A172 (cell line): ENCODE data around the gene MMP15. TPM values are rescaled to one million over a fixed set of nuclear protein-coding genes. Genes with fewer than 3 reads are reported as not detected.
"Not testable (repeated sequence)": the region's sequence is repeated elsewhere in the genome, so short reads cannot be mapped to it uniquely, and the experiment has no call there.

ENCODE experiments used
- DNase-seq: peaks from one replicate; pipeline ENCODE4 v3.0.0-alpha.2; 2015; ENCODE audit warnings: low spot score
- total RNA-seq: library from RNA; depleted of rRNA; stranded (reverse); fragments of >200 nt; shearing (Covaris generic); gene quantifications from 2 replicates; pipeline ENCODE4 v1.2.3, GENCODE V29; 2014

The MMP15 gene
- total RNA-seq, 1 experiment from 2014 or later, result 6.4 TPM

DNA sequence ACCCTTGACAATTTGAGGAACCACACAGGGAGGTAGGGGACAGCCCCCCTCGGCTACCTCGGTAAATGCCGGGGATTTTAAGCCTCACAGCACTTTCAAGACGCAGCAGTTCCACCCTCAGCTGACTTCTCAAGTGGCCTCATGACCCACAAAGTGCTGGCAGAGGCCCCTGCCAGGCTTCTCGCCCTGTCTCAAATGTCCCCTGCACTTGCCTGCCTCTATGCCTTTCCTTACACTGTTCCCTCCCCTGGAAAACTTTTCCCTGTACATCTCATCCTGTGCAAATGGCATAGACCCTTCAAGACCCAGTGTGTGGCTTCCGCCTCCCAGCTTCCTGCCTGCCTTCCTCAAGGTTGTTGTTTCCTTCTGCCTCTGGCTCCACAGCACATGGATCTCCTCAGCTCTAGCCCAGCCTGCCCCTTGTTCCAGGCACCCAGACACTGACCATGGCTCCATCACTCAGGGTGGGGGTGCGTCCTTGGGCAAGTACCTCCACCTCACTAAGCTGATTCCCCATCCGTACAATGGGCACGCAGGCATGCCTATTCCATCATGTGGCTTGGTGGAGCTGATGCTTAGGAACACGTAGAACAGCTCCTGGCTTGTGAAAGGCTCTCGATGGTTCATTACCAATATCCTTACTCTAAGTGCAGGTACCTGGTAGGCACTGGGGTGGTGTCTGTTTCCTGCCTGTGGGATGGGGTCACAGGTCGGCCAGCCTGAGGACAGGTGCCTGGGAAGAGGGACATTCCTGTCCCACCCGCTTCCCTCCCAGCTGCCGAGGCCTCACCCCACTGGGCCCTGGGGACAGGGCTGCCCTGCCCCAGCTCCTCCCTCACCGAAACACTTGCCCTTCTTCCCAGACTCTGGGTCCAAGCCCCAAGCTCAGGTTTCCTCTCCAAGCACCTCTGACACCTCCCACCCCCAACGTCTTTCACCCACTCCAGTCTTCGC is 24.0 kb downstream of the MMP15 start:
- no peak for DNase-seq

DNA sequence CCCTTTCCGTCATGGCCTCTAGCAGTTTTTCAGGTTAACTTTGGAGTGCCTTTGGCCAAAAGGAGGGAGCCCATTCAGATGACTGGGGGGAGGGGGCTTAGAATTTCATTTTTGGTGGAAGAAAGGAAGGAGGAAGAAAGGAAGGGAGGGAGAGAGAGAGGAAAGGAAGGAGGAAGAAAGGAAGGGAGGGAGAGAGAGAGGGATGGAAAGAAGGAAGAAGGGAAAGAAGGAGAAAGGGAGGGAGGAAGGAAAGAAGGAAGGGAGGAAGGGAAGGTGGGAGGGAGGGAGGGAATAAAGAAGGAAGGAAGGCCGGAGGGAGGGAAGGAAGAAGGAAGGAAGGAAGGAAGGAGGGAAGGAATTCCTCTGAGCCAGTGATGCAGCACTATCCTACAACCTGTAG is 25.7 kb downstream of the MMP15 start:
- DNase-seq, result no peak

DNA sequence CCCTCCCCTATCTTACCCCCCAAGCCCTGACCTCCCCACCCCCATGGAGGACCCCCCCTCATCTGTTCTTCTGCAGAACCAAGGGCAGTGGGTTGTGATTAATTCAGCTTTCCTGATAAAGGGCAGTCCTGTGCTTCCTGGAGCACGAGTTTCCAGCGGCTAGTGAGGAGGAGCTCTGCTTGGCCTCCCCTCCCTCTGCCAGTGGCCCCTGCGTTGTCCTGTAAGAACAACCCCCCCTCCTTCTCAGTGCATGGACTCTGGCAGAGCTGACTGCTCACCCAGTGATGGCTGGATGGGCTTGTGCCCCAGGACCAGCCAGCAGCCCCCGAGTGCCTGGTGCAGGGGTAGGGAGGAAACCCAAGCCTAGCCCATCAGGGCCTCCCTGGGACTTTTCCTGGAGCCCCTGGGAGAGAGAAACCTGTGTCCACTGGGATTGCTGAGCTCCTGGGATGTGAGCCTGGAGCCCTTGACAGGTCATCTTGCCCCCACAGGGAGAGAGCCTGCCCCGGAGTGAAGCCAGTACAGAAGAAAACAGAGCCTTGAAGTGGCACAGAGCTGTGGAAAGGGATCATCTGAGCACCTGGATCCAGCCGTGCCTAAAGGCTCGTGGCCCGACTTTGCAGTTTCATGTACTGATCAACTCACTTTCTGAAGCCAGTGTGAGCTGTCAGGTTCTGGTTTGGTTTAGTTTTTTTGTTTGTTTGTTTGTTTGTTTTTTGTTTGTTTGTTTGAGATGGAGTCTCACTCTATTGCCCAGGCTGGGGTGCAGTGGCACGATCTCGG is 26.5 kb downstream of the MMP15 start:
- no peak for DNase-seq

DNA sequence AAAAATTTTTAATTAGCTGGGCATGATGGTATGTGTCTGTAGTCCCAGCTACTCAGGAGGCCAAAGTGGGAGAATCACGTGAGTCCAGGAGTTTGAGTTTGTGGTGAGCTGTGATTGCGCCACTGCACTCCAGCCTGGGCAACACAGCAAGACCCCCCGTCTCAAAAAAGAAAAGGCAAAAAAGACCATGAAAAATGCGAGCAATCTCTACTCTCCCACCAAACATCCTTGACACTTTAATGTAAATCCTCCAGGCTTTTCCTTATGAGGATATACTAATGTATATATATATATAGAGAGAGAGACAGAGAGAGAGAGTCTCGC is 28.1 kb downstream of the MMP15 start:
- no peak for DNase-seq

DNA sequence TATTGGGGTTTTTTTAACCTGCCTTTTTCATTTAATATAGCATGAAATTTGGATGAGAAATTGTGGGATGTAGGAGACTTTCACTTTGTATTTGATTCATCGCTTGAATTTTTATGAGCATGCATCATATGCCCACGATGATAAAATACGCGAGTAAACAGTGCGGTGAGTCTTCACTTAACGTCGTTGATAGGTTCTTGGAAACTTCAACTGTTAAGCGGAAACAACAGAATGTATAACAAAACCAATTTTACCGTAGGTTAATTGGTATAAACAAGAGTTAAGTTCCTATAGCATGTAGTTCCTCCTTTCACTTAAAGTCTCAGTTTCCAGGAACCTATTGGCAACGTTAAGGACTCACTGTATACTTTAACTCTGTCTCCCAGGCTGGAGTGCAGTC is 28.7 kb downstream of the MMP15 start:
- DNase-seq, result no peak

DNA sequence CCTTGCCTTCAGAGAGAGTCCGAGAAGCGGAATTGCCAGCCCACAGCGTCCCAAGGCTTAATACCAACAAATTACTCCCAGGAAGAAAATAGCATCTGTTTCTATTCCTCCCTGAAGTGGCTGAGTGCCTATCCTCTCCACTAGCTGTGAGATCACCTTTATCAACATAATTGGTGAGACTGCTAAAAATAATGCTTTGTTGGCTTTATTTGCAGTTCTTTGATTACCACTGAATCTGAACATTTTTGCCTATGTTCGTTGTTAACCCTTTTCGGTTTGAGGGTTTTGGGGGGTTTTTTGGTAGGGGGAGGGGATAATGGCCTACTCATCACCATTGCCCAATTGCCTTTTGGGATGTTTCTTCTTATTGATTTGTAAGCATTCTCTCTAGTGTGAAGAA is 31.0 kb downstream of the MMP15 start:
- no peak for DNase-seq

DNA sequence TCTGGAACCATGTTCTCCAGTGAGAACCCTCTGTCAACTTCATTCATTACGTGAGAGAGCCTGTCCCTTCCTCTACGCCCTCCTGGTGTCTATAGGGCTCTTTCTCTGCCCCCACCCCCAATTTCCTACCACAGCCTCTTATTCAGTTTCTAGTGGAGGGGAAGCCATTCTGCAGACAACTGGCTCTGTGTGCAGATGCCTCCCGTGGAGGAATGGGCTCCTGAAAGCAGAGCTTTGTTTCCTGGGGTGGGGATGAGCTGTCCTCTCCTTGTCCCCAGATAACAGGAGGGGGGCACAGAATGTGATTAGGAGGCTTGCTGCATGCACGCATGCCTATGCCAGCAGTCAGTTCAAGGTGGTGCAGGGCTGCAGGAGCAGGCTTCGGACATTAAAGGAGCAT is 31.6 kb downstream of the MMP15 start:
- DNase-seq, result no peak

DNA sequence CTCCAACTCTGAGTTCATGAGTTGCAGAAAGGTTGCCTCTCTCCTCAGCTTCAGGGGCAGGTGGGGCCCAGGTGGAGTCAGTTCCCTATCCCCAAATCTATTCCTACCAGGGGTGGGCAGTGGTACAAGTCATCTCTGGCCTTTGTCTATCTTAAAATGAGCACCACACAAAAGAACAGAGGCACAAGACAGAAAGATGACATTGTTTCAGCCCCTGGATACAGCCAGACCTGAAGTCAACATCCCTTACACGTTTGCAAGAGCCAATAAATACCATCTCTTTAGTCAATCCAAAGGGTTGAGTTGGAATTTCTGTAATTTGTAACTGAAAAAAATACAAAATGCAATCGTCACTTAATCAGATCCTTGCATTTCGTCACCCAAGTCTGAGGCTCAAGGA is 32.2 kb downstream of the MMP15 start:
- no peak for DNase-seq

DNA sequence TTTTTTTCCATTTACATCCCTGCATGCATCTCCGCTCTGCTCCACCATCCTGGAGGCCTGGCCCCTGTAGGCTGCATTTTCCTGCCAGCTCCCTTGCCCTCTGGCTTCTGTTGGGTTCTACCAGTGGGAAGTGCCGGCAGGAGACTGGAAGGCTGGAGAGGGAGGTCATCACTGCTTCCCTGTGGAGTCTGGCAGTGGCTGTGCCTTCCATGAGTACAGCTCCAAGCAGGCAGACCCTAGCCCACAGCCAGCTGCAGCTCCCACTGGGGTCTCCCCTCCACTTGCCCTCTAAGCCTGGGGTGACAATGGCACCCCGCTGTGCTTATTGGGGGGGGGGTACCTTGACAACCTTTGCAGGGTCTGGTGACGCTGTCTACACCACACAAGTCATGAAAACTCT is 37.3 kb downstream of the MMP15 start:
- DNase-seq, result no peak

DNA sequence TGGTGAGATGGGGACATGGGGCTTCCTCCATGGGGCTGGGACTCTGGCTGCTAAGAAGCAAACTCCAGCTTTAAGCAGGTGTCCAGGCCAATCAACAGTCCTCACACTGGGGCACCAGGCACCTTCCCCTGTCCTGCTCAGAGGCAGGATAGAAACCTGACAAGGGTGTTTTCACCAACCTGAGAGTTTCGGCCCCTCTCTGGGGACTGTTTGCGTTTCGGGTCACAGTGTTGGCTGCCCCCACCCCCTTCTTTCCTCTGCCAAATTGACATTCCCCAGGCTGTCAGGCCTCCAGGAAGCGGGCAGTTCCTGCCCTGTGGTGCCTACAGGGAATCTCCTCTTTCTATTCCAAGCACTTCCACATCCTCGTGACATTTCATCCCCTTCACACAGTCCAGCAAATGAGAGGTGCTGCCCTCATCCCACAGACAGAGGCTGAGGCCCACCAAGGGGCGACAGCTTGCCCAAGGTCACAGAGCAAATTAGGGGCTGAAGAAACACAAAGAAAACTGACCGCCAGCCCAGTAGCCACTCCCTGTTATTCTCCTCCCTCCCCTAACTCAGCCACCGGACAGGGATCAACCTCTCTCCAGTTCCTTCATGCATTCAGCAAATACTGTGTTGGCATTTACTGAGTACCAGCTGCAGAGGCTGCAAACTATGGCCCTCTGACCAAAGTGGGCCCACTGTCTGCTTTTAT is 38.0 kb downstream of the MMP15 start:
- DNase-seq, result no peak

DNA sequence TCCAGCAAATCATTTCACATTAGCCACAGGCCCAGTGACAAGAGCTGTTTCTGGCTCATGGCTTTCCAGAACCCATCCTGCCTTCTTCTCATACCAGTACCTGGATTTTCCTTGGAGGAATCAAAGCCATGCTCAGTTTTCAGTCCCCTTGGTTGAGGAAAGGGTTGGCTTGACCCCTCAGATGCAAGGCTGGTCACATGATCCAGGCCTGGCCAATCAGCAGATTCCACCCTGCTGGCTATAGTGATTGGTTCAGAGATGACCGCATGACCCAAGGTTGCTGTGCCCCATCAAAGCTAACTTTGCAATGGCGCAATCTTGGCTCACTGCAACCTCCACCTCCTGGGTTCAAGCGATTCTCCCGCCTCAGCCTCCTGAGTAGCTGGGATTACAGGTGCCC is 45.0 kb downstream of the MMP15 start:
- DNase-seq, result no peak

DNA sequence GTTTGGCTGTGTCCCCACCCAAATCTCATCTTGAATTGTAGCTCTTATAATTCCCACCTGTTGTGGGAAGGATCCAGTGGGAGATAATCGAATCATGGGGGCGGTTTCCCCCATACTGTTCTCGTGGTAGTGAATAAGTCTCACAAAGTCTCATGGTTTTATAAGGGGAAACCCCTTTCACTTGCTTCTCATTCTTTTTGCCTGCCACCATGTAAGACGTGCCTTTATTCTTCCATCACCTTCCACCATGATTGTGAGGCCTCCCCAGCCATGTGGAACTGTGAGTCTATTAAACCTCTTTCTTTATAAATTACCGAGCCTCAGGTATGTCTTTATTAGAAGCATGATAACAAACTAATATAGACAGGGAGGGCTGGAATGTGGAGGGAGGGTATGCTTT is 46.6 kb downstream of the MMP15 start:
- DNase-seq, result not testable (repeated sequence)

DNA sequence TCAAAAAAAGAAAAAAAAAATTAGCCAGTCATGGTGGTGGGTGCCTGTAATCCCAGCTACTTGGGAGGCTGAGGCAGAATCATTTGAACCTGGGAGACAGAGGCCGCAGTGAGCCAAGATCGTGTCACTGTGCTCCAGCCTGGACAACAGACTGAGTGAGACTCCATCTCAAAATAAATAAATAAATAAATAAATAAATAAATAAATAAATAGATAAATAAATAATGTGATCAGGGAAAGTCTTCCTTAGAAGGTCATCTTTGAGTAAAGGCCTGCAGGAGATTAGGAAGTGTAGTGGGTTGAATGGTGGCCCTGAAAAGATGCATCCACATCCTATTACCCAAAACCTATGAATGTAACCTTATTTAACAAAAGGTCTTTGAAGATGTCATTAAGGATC is 47.5 kb downstream of the MMP15 start:
- DNase-seq, result not testable (repeated sequence)

DNA sequence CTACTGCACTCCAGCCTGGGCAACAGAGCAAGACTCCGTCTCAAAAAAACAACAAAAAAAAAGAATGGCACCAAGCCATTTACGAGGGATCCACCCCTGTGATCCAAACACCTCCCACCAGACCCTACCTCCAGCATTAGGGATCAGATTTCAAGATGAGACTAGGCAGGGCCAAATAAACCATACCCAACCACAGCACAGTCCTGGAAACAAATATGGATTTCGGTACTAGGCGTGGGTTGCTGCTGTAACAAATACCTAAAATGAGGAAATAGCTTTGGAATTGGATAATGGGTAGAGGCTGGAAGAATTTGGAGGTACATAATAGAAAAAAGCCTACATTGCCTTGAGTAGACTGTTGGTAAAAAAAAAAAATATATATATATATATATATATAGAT is 49.1 kb downstream of the MMP15 start:
- no peak for DNase-seq

DNA sequence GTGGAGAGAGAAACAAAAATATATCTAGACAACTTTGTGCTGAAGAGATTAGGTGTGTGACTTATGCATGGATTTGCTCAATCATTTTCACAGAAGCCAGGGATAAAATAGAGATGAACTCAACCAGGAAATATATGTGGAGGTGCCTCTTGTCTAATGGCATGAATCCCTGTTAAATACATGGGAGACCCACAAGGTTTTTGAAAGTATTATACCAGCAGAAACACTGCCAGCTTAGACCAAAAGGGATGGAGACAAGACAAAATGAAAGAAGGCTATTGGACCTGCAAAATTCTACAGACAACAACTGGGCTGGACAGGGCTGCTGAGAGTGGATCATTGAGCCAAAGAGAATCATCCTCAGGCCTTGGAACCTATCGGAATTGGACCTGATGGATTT is 51.0 kb downstream of the MMP15 start:
- DNase-seq, result no peak

DNA sequence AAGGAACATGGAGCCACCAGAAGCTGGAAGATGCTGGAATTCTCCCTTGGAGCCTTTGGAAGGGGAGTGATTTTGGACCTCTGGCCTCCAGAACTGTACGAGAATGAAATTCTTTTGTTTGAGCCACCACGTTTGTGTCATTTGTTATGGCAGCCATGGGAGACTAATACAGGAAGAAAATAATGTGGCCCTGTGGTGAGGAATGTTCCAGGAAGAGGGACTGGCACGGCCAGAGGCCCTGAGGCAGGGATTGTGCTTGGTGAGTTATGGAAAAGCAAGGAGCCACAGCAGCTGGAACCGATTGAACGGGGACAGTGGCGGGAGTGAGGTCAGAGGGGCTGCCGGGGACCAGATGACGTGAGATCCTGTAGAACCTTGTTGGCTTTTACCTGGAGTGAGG is 52.2 kb downstream of the MMP15 start:
- DNase-seq, result no peak

DNA sequence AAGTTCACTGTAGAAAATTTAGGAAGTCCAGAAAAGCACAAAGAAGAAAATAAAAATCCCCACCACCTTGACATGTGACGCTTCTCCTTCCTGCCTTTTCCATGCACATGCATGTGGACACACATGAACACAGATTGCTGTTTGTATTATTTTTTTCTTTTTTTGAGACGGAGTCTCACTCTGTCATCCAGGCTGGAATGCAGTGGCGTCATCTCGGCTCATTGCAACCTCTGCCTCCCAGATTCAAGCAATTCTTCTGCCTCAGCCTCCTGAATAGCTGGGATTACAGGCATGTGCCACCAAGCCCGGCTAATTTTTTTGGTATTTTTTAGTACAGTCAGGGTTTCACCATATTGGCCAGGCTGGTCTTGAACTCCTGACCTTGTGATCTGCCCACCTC is 55.1 kb downstream of the MMP15 start:
- not testable (repeated sequence) for DNase-seq

DNA sequence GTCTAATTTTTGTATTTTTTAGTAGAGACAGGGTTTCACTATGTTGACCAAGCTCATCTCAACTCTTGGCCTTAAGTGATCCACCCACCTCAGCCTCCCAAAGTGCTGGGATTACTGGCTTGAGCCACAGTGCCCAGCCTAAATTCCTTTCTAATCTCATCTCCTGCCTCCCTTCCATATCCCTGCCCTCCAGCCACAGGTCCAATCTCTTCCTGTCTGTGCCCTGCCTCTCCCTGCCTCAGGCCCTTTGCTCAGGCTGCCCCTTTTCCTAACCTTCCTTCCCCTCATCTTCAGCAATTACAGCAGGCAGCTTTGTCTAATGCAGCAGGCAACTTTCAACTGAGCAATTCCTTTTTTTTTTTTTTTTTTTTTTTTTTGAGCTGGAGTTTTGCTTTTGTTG is 56.8 kb downstream of the MMP15 start:
- DNase-seq, result no peak

DNA sequence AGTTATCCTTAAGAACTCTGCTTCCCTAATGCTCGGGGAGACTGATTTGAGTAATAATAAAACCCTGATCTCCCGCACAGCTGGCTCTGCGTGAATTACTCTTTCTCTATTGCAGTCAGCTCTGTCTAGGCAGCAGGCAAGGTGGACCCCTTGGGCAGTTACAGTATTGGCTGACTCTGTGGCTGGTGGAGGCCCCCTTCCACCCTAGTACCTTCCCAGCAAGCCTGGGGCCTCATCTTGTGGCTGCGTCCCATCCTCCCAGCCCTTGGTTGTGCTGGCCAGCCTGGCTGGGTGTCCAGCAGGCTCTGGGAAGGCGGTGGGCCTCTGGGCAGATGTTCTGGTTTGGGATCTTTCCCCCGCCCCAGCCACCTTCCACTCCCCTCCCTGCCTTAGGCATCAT is 59.1 kb downstream of the MMP15 start:
- DNase-seq, result no peak

DNA sequence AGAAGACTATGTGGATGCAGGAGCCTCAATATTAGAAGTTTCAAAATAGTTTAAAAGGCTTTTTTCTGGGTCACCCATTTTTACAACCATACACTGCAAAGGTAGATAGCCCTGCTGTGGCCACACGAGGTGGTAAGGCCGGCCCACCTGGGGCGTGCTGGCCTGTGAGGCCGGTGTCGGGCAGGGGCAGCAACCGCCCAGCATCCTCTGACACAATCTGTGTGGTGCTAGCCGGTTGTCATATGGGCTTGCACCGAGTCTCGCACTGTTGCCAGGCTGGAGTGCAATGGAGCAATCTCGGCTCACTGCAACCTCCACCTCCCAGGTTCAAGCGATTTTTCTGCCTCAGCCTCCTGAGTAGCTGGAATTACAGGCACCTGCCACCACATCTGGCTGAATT is 59.6 kb downstream of the MMP15 start:
- DNase-seq, result no peak

DNA sequence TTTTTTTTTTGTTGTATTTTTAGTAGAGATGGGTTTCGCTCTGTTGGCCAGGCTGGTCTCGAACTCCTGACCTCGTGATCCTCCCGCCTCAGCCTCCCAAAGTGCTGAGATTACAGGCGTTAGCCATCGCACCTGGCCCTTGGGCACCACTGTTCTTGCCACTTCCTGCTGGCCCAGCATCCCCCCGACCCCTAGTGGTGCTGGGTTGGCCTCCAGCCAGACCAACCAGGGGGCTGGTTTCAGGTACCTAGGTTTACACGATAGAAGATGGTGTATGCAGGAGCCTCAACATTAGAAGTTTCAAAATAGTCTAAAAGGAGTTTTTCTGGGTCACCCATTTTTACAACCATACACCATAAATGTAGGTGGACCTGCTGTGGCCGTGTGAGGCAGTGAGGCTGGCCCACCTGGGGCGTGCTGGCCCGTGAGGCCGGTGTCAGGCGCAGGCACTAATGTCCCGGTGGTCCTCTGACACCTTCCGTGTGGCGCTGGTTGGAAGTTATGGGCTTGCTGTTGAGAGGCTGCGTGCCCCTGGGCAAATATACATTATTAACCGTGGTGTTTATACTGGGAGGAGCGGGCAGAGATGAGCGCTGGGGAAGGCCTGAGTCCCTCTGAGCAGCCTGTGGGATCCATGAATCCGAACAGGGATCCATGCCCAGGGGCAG is 60.2 kb downstream of the MMP15 start:
- DNase-seq, result no peak
